Effector memory CD4-positive, alpha-beta T cell (primary cell): Measurements from ENCODE around the gene FRY.

Experiments
- DNase-seq, 3 donors: peaks; one replicate each; pipeline ENCODE4 v3.0.0-alpha.2; 2020
- H3K27ac ChIP-seq: 2 replicates; pipeline ENCODE4 v1.7.0; 2013; ENCODE audit warnings: mild to moderate bottlenecking, low read length, moderate library complexity; ENCODE audit not compliant: insufficient read depth, poor library complexity, severe bottlenecking
- H3K27me3 ChIP-seq: replicated peaks from 2 replicates; pipeline ENCODE4 v1.7.0; 2013; ENCODE audit warnings: mild to moderate bottlenecking, low read length; ENCODE audit not compliant: insufficient read depth, control insufficient read depth, poor library complexity, severe bottlenecking
- H3K36me3 ChIP-seq: 2 replicates; pipeline ENCODE4 v1.7.0; 2013; ENCODE audit warnings: mild to moderate bottlenecking, low read length, moderate library complexity; ENCODE audit not compliant: control insufficient read depth, insufficient read depth
- H3K4me1 ChIP-seq: 2 replicates; pipeline ENCODE4 v1.7.0; 2013; ENCODE audit warnings: low read length, mild to moderate bottlenecking; ENCODE audit not compliant: control insufficient read depth, insufficient read depth, poor library complexity, severe bottlenecking
- H3K4me3 ChIP-seq: 2 replicates; pipeline ENCODE4 v1.7.0; 2013; ENCODE audit warnings: low read length, low read depth, mild to moderate bottlenecking; ENCODE audit not compliant: insufficient read depth, poor library complexity, severe bottlenecking
- H3K9me3 ChIP-seq: 2 replicates; pipeline ENCODE4 v1.7.0; 2013; ENCODE audit warnings: mild to moderate bottlenecking, low read length, moderate library complexity; ENCODE audit not compliant: control insufficient read depth

FRY gene

GRCh38 chr13:32212421-32212820 is 180.8 kb downstream of the FRY start:
- Histone ChIP-seq H3K4me1 (no peaks in the 10 kb centered on the region), H3K27me3 (no peaks in the 10 kb centered on the region), H3K36me3 (peaks cover 22% of the 10 kb centered on the region), H3K27ac (no peak overlapping the region), H3K9me3 (no peaks in the 10 kb centered on the region), H3K4me3 (no peak overlapping the region)
- DNase-seq = no peak

GRCh38 chr13:32213626-32214025 is 182.1 kb downstream of the FRY start:
- peaks cover 19% of the 10 kb centered on the region for H3K36me3 ChIP-seq
- H3K9me3 ChIP-seq = no peaks in the 10 kb centered on the region
- no peaks in the 10 kb centered on the region for H3K27me3 ChIP-seq
- H3K4me3 ChIP-seq = no peak overlapping the region
- H3K27ac ChIP-seq = no peak overlapping the region
- no peak for DNase-seq
- no peaks in the 10 kb centered on the region for H3K4me1 ChIP-seq

- Histone ChIP-seq H3K27me3 (no peaks in the 10 kb centered on the region), H3K36me3 (peaks cover 16% of the 10 kb centered on the region), H3K9me3 (no peaks in the 10 kb centered on the region), H3K4me3 (no peak overlapping the region), H3K27ac (no peak overlapping the region), H3K4me1 (no peaks in the 10 kb centered on the region)
- no peak for DNase-seq
Measured at GRCh38 chr13:32214071-32214470, 182.5 kb downstream of the FRY start.

GRCh38 chr13:32216281-32216680 is 184.7 kb downstream of the FRY start:
- no peak for DNase-seq
- no peak overlapping the region for H3K27ac ChIP-seq
- H3K27me3 ChIP-seq = no peaks in the 10 kb centered on the region
- no peaks in the 10 kb centered on the region for H3K9me3 ChIP-seq
- H3K4me3 ChIP-seq = no peak overlapping the region
- peaks cover 8% of the 10 kb centered on the region for H3K36me3 ChIP-seq
- H3K4me1 ChIP-seq = no peaks in the 10 kb centered on the region

GRCh38 chr13:32222046-32222676 is 190.6 kb downstream of the FRY start:
- Histone ChIP-seq H3K4me1 (no peaks in the 10 kb centered on the region), H3K36me3 (peaks cover 20% of the 10 kb centered on the region), H3K27ac (no peak overlapping the region), H3K9me3 (no peaks in the 10 kb centered on the region), H3K4me3 (no peak overlapping the region), H3K27me3 (no peaks in the 10 kb centered on the region)
- DNase-seq = no peak

GRCh38 chr13:32224916-32225315 is 193.3 kb downstream of the FRY start:
- H3K4me1 ChIP-seq = no peaks in the 10 kb centered on the region
- no peak overlapping the region for H3K4me3 ChIP-seq
- DNase-seq = no peak
- no peaks in the 10 kb centered on the region for H3K9me3 ChIP-seq
- no peak overlapping the region for H3K27ac ChIP-seq
- no peaks in the 10 kb centered on the region for H3K27me3 ChIP-seq
- H3K36me3 ChIP-seq = peaks cover 19% of the 10 kb centered on the region

- H3K9me3 ChIP-seq = no peaks in the 10 kb centered on the region
- no peaks in the 10 kb centered on the region for H3K4me1 ChIP-seq
- no peak for DNase-seq
- no peak overlapping the region for H3K4me3 ChIP-seq
- H3K27ac ChIP-seq = no peak overlapping the region
- H3K27me3 ChIP-seq = no peaks in the 10 kb centered on the region
- peaks cover 19% of the 10 kb centered on the region for H3K36me3 ChIP-seq
Measured at GRCh38 chr13:32225481-32225931, 193.9 kb downstream of the FRY start.

GRCh38 chr13:32228330-32229041 is 196.9 kb downstream of the FRY start:
- no peak overlapping the region for H3K4me3 ChIP-seq
- H3K27ac ChIP-seq = no peak overlapping the region
- no peaks in the 10 kb centered on the region for H3K4me1 ChIP-seq
- no peaks in the 10 kb centered on the region for H3K27me3 ChIP-seq
- no peak for DNase-seq
- H3K36me3 ChIP-seq = peaks cover 19% of the 10 kb centered on the region
- H3K9me3 ChIP-seq = no peaks in the 10 kb centered on the region

GRCh38 chr13:32229443-32229842 is 197.9 kb downstream of the FRY start:
- Histone ChIP-seq H3K4me1 (no peaks in the 10 kb centered on the region), H3K27ac (no peak overlapping the region), H3K36me3 (peaks cover 17% of the 10 kb centered on the region), H3K27me3 (no peaks in the 10 kb centered on the region), H3K4me3 (no peak overlapping the region), H3K9me3 (no peaks in the 10 kb centered on the region)
- DNase-seq = no peak

- H3K27me3 ChIP-seq = no peaks in the 10 kb centered on the region
- H3K4me3 ChIP-seq = no peak overlapping the region
- peaks cover 2% of the 10 kb centered on the region for H3K4me1 ChIP-seq
- H3K27ac ChIP-seq = no peak overlapping the region
- H3K9me3 ChIP-seq = no peaks in the 10 kb centered on the region
- DNase-seq = no peak
- H3K36me3 ChIP-seq = peaks cover 16% of the 10 kb centered on the region
Measured at GRCh38 chr13:32232263-32232662, 200.7 kb downstream of the FRY start.
